GM21786 (cell line): ENCODE data around the gene PROX1.

Source experiments
- ATAC-seq: cut with Tn5 transposase; IDR thresholded peaks from one replicate; pipeline ENCODE4 v1.9.1; 2021; ENCODE audit not compliant: unreplicated experiment

PROX1 gene

DNA sequence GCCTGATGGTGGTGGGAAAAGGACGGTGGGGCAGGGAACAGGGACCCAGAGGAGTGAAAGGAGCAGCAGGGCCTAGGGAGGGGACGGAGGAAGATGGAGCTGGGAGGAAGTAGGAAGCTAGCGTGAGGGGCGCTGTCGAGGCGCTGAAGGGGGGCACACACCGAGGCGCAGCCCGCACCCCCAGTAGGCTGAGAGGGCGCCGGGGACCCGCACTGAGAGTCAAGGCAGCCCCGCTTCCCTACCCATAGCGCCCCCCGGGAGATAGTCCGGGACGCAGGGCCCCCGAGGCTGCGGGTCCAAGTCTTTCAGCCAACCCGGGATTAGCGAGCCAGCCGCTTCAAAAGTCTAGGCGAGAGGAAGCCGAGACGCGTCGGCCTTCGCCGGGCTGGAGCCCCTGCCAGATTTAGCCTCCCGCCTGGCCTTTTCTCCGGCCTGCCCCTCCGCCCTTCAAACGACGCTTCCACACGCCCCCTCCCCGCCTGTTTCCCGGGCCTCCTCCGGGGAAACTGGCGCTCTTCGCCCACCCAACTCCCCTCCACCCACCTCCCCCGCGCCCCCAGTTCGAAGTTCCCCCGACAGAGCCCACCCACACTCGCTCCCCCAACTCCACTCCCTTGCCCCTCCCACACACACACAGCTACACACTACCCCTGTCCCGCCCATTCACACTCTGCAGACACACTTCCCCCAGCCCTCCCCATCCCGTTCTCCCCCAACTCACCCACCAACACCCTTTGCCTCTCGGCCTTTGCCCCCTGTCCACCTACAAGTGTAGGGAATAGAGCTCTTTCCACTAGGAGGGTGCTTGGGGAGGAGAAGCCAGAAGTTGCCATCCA lies 7.8 kb upstream of the PROX1 start:
- no peak for ATAC-seq

DNA sequence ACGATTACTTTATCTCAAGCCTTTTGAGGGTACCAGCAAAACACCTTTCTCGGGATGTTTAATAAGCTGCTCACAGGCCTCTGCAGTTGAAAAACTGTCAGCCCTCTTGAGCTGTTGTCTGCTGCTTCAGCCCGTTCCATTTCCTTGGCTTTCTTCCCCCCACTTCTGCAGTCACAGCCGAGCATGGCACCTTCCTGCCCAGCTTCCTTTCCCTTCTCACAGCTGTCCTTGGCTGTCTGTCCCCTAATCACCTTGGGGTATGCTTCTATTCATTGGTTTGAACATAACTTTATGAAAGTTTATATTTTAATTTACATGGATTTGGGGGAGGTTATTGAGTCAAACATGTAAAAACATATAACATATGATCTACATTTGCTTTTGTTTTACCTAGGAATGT lies 6.9 kb upstream of the PROX1 start:
- no peak for ATAC-seq

- no peak for ATAC-seq
These were observed 5.5 kb upstream of the PROX1 start for GRCh38 chr1:213982289-213982671.

DNA sequence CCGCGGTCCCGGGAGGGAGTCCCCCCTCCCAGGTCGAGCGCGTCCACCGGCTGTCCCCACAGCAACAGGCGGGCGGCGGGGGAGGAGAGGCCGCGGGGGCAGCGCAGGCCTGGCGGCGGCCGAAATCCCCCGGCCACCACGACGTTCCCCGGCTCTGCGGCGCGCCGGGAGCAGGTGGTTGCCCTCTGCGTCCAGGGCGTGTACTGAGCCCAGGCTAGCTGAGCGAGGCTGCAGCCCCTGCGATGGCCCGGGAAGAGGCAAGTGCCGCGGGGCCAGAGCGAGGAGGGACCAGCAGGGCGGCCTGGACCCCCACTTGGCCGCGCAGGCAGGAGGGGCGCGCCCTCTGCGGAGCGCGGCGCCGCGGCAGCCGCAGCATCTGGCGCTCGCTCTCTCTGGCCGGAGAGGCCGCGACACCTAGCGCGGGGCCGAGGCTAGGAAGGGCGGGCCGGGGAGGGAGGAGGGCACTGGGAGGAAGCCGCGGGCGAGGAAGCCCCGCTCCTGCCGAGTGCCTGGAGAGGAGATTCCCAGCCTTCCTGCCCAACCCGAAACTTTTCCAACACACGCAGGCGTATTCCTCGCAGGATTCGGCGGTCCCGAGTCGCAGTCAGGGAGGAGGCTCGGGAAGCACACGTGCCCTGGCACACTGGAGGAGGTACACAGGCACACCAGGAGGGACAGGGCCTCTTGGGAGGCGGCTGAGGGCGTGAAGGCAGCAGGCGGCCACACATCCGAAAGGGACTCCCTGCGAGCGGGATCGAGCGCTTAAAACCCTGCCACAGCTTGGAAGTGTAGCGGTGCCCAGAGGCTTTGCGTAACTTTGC lies 4.9 kb upstream of the PROX1 start:
- ATAC-seq: no peak

- ATAC-seq: no peak
These were observed 4.0 kb upstream of the PROX1 start for GRCh38 chr1:213983493-213984386.

GRCh38 chr1:213984387-213985208 lies 3.2 kb upstream of the PROX1 start:
- ATAC-seq: no peak

DNA sequence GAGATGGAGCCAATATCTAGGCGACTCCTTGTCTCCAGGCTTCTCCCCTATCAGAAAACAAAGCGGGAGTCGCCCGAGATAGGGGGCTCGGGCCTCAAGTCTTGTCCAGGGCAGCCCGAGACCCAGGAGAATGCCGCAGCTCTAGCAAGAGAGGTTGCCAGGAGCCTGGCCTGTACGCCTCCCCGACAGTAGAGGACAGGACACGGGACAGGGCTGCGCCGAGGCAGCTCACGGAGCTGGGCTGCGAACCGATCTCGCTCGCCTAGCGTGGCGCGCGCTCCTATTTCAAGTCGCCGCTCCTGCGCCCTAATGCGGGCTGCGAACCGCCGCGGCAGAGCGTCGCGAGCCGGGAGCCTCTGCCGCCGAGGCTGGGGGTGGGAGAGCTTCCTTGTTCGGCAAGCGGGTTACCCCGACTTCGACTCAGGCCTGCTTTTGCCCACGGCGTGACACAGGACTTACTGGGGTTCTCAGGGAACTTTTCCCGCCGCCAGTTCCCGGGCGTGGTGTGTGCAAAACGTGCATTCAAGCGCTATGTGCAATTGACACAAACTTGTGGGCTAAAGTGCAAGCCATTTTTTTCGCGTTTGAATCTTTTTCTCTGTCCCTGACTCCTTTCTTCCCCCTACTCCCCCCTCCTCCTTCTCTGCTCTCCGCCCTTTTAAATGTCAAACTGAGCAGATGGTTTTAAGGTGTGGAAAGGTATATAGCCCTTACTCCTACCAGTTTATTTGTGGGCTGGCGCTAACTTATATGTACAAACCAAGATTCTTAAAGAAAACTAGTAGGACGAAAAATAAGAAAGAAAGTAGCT lies 2.4 kb upstream of the PROX1 start:
- no peak for ATAC-seq

DNA sequence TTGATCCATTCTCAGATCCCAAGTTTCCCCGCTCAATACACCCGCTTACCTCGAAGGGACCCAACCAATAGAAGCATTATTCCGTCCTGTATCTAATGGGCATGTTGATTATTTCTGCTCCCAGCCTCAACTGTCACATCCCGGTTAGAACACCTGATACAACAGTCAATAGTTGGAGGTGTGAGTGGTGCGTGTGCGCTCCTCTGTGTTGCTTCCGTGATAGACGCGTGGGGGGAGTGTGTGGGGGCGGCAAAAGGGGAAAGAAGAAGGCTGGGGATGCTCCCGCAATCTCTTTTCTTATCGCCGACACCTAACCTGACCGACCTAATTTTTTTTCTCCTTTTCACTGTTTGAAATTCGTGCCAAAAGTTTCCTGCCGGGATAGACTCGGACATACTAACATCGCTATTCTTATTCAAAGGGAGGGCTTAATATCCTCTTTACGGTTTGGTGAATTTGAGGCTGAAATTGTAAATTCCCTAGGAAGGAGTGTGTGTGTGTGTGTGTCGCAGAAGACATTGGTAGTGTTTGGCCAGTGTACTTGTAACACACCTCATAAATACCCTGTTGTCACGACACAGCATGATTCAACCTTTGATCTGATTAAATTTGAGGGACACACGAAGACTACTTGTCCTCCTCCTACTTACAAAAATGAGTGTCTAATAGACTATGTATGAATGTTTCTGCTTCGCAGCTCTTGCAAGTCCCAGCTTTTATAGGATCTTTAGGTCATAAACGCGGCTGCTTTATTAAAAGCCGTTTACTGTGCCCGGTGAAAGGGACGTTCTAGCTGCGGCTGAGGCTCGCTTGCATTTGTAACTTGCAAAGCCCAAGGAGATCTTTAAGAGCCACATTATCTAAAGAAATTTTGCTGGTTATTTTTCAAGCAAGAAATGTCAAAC lies 1.5 kb upstream of the PROX1 start:
- no peak for ATAC-seq

DNA sequence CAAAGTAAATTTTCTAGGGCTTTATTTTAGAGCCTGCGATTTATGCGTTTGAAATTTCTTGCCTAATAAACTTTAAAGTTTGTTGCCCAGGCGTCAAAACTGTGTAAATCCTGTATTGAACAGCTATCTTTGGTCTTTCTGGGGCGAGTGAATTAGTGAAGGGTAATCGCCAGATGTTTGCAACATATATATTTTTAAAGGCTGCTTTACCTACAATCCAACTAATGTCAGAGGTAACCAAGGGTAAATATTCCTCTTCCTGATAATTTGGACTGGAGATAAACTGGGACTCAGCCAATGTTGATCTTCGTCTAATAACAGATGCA lies 885 bp upstream of the PROX1 start:
- ATAC-seq: no peak

DNA sequence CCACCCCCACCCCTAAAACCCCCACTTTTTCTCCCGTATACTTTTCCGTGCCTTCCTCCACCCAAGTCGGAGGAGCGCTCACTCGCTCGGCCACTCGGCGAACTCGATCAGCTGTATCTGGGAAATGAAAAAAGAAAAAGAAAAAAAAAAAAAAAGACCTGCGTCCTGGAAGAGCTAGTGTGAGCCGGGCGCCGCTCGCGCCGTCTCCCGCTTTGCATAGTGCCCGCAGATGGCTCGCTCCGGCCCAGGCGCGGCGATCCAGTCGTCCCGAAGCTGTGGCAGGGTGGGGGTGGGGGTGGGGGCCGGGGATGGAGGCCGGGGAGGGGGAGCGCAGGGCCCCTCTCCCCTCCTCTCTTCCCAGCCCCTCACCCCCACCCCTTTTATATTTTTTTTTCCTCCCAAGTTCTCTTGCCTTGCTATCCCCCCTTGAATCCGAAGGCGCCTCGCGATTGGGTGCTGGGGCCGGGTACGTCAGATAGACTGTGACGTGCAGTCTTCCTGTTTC lies 299 bp upstream of the PROX1 start:
- no peak for ATAC-seq

- no peak for ATAC-seq
These were observed 781 bp downstream of the PROX1 start for GRCh38 chr1:213988507-213989001.

DNA sequence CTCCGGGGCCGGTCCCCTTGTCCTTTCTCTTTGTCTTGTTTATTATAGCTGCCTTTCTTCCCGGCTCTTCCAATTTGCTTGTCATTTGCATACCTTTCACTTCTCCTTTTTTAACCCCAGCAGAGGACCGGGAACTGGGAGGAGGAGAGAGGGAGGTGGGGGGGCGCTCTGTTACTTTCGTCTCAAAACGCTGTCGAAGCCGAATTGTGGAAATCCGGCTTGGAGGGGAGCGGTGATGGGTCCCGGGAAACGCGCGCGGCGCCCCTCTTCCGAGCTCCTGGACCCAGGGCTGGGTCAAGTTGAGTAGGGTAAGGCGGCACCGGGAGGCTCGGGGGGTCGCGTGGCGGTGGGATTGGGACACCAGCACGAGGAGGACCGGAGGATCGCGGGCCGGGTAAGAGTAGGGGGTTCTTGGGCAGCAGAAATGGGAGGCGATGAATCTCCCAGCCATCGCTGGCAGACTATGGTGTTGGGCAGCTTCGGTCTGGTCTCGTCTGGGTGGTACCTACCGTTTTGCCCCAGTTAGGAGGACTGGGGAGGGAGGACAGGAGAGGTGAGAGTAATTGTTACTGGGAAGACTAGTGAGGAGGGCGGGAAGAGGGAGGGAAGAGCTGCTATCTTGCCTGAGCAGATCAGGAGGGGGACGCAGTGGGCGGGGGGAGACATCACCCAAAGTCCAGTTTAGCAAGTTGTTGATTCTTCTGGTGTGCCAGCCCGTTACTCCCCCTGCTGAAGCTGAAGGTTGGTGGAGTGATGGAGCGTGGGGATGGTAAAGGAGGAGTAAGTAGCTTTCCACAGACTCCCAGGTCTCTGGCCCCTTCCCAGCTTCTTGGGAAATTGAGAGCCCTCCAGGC lies 1.5 kb downstream of the PROX1 start:
- ATAC-seq: no peak

- no peak for ATAC-seq
These were observed 6.2 kb downstream of the PROX1 start for GRCh38 chr1:213993929-213994328.

- no peak for ATAC-seq
These were observed 7.1 kb downstream of the PROX1 start for GRCh38 chr1:213994888-213995287.

DNA sequence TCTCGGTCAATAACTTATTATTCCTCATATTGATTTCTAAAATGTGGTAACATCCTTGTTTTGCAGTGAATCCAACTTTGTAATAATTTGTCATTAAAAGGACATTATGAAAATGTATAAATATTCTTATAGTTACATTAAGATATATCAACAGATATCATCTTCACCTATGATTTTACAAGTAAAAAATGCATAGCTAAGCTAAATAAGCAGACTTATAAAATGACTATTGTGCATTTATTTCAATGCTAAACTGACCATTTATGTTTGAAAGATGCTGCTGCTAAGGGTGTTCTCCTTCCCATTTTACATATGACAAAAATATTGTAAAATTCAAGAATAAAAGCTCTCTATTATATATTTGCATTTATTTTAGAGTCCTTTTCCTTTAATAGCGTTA lies 7.8 kb downstream of the PROX1 start:
- no peak for ATAC-seq

- no peak for ATAC-seq
These were observed 8.7 kb downstream of the PROX1 start for GRCh38 chr1:213996320-213997037.
